ENCODE data around the gene CCDC74A.
"Not testable (repeated sequence)": the region's sequence is repeated elsewhere in the genome, so short reads cannot be mapped to it uniquely, and the experiment has no call there.

- TF ChIP-seq CTCF (conservative IDR thresholded peaks at IDR 0.05); EZH2 (IDR thresholded peaks at IDR 0.05; ENCODE audit: low read depth): not testable (repeated sequence)
Measured at GRCh38 chr2:131498321-131498973, 29.2 kb upstream of the CCDC74A start.
